ENCODE results near the gene DUOXA1. TPM values are rescaled to one million over a fixed set of nuclear protein-coding genes. Genes with fewer than 3 reads are reported as not detected.

The DUOXA1 gene
- total and polyA plus RNA-seq, 9 of the 15 experiments (the other 6 are each of a cell fraction or from before 2014, with no cell fraction given), result 0.17 to 0.74 (median 0.24) TPM; not detected in 6

DNA sequence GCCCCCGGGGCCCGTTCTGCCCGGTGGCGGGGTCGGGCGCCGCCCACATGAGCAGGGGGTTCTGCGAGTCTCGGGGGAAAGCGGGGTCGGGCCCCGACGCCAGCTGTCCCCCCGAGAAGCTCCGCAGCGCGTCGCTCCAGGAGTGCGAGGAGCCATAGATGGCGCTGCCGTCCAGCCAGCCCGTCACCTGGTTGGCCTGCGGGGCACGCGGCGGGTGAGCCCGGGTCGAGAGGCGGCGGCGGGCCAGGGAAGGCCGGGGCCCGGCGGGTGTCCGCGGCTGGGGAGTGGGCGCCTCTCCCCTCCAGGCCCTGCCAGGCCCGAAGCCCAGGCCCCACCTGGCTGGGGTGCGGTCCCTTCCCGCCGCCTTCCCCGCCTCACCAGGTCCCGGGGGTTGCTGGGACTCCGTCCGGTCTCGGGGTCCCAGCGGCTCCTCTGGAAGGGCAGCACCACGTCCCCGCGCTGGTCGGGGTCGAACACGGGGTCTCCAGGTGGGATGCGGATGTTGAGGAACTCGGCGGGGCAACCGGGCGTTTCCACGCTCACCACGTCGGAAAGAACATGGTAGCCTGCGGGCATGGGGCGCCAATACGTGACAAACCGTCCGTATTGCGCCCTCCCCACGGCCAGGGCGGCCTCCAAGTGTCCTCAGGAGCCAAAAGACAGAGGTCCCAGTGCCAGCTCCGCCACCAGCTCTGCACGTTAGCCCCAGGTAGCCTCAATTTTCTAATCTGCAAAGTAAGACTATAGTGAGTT is 18.1 kb downstream of the DUOXA1 start:
- intact Hi-C loops (cut with micrococcal nuclease) (no loop called here), in situ Hi-C loops (cut with MboI) (loop anchor here (25.0 kb wide), 1 partner anchor 149 kb away; the partner anchor contains the start of gene TERB2)
- Histone ChIP-seq H3K4me3 (no peak overlapping the region), H3K9me3 (replicated peaks; ENCODE audit: control insufficient read depth, insufficient read depth, low read depth, low read length) (no peaks in the 10 kb centered on the region), H3K9me1 (ENCODE audit: control insufficient read depth, insufficient read depth, low read length) (no peaks in the 10 kb centered on the region), H3K27me3 (ENCODE audit: control insufficient read depth in 2 of 2, insufficient read depth in 2 of 2, low read length in 2 of 2) (peaks cover 3 to 28% of the 10 kb centered on the region in 2 experiments; a peak in 3 of 5 replicates), H3K4me2 (ENCODE audit: insufficient read depth, low read length) (no peak overlapping the region), H3K9ac (ENCODE audit: insufficient read depth in 1 of 2, low read depth in 2 of 2, low read length in 2 of 2) (no peak overlapping the region), H3K79me2 (ENCODE audit: control insufficient read depth, insufficient read depth, low read length) (no peaks in the 10 kb centered on the region), H4K20me1 (replicated peaks; ENCODE audit: control insufficient read depth, insufficient read depth, low read length) (0 out of 2 replicates have a peak, but pooled peaks cover 4% of the 10 kb centered on the region), H2AFZ (ENCODE audit: low read depth, low read length) (no peak overlapping the region), H3K36me3 (ENCODE audit: control insufficient read depth, insufficient read depth, low read length) (no peaks in the 10 kb centered on the region), H3K27ac (ENCODE audit: extremely low read depth, low read depth, low read length) (no peak overlapping the region), H3K4me1 (replicated peaks in 1 of 2; ENCODE audit: control insufficient read depth in 2 of 2, insufficient read depth in 2 of 2, low read length in 2 of 2) (peaks cover 0 to 20% of the 10 kb centered on the region in 2 experiments; a peak in 2 of 5 replicates)
- ATAC-seq (no peak), DNase-seq (ENCODE audit: extremely low read depth in 1 of 4, low spot score in 3 of 4) (no peak), FAIRE-seq (no peak)
- CTCF ChIA-PET (ENCODE audit: low intra/inter-chr PET ratio), result no interaction called here
- no TSS peak for BruUV-seq (replicated peaks)
- TF ChIP-seq HDAC2 (IDR thresholded peaks at IDR 0.05), result no peak
- TF ChIP-seq ZBTB8A (IDR thresholded peaks at IDR 0.05; ENCODE audit: partially characterized antibody), result no peak
- TF ChIP-seq ZNF41 (CRISPR knock-in tag; conservative IDR thresholded peaks at IDR 0.05), result no peak
- TF ChIP-seq ATF7 (IDR thresholded peaks at IDR 0.05), result no peak
- TF ChIP-seq NUFIP1 (IDR thresholded peaks at IDR 0.05; ENCODE audit: partially characterized antibody), result no peak
- TF ChIP-seq SMAD4 (CRISPR knock-in tag; conservative IDR thresholded peaks at IDR 0.05), result no peak
- no peak for TF ChIP-seq ZBTB7A (IDR thresholded peaks at IDR 0.05; ENCODE audit: borderline replicate concordance, control insufficient read depth, low read depth, low read length)
- TF ChIP-seq FOXA1 (IDR thresholded peaks at IDR 0.05; ENCODE audit: borderline replicate concordance), result no peak
- no peak for TF ChIP-seq ZNF77 (CRISPR knock-in tag; IDR thresholded peaks at IDR 0.05)
- POLR2A ChIA-PET, result no interaction called here
- 35% methylated on average over 14 of the region's 71 CpGs for WGBS (ENCODE audit: insufficient coverage, low coverage, missing lambda C conversion rate)
